ENCODE results near the gene SLC7A9.

DNA sequence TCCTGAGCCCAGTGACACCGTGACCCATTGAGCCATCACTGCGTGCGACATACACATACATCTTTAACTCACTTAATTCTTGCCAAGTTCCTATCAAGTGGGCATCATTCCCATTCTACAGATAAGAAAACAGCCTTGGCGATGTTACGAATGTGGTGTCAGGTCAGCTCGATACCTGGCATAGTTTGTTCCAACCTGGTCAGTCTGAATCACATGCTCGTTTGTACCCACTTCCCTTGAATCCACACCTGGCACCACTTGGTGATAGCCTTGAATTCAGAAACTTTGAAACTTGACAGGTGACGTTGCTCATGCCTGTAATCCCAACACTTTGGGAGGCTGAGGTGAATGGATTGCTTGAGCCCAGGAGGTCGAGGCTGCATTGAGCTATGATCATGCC, 59.1 kb downstream of the SLC7A9 start:
- TF ChIP-seq CTCF (CRISPR knock-in tag; IDR thresholded peaks at IDR 0.05) (no peak), ZNF564 (CRISPR knock-in tag; IDR thresholded peaks at IDR 0.05) (no peak)
